DND-41 (cell line): ENCODE data around the gene TCF7.

Experiments
- ATAC-seq: fragments of 200-7000 bp; cut with Tn5 transposase; 3 replicates; pipeline ENCODE4 v1.9.1; 2021; ENCODE audit warnings: low read depth; ENCODE audit not compliant: insufficient read depth
- DNase-seq: peaks from one replicate; pipeline ENCODE4 v3.0.0-alpha.2; 2020
- H2AFZ ChIP-seq: 2 replicates; pipeline ENCODE4 v1.6.0; 2012; ENCODE audit warnings: low read depth, low read length
- H3K27ac ChIP-seq: 2 replicates; pipeline ENCODE4 v1.5.1; 2012; ENCODE audit warnings: low read length, inconsistent platforms
- H3K27me3 ChIP-seq: fragments of 200-600 bp; sonication (generic); 2 replicates; pipeline ENCODE4 v1.6.0; 2012; ENCODE audit warnings: low read length, mild to moderate bottlenecking, inconsistent platforms; ENCODE audit not compliant: insufficient read depth, poor library complexity
- H3K36me3 ChIP-seq: 2 replicates; pipeline ENCODE4 v1.5.1; 2012; ENCODE audit warnings: low read length, inconsistent platforms; ENCODE audit not compliant: insufficient read depth
- H3K4me1 ChIP-seq: 2 replicates; pipeline ENCODE4 v1.5.1; 2012; ENCODE audit warnings: mild to moderate bottlenecking, low read length; ENCODE audit not compliant: insufficient read depth
- H3K4me2 ChIP-seq: 2 replicates; pipeline ENCODE4 v1.6.0; 2012; ENCODE audit warnings: mild to moderate bottlenecking, moderate library complexity, low read length, inconsistent platforms; ENCODE audit not compliant: insufficient read depth
- H3K4me3 ChIP-seq, 2 experiments: fragments of 200-600 bp in 1 of 2; shearing (Covaris generic) in 1 of 2; 2 replicates each; pipeline ENCODE4 v1.5.1; 2012 to 2016; ENCODE audit warnings: inconsistent platforms in 2 of 2, low read length in 2 of 2, mild to moderate bottlenecking in 2 of 2, low read depth in 1 of 2, moderate library complexity in 1 of 2
- H3K79me2 ChIP-seq: 2 replicates; pipeline ENCODE4 v1.6.0; 2012; ENCODE audit warnings: low read length, inconsistent platforms; ENCODE audit not compliant: insufficient read depth
- H3K9ac ChIP-seq: 2 replicates; pipeline ENCODE4 v1.6.0; 2012; ENCODE audit warnings: low read depth, mild to moderate bottlenecking, inconsistent platforms, low read length, moderate library complexity
- H3K9me3 ChIP-seq: 2 replicates; pipeline ENCODE4 v1.5.1; 2012; ENCODE audit warnings: low read length, moderate library complexity, mild to moderate bottlenecking, inconsistent platforms; ENCODE audit not compliant: insufficient read depth, severe bottlenecking
- H4K20me1 ChIP-seq: 2 replicates; pipeline ENCODE4 v1.6.0; 2012; ENCODE audit warnings: low read length; ENCODE audit not compliant: insufficient read depth
- CTCF ChIP-seq: IDR thresholded peaks from 2 replicates; pipeline ENCODE4 v1.5.1; 2012; ENCODE audit warnings: borderline replicate concordance, low read length, moderate library complexity, mild to moderate bottlenecking; ENCODE audit not compliant: poor library complexity, severe bottlenecking; ENCODE audit errors: extremely low read depth
- EZH2 ChIP-seq: IDR thresholded peaks from 3 replicates; pipeline ENCODE4 v1.6.1; 2012; ENCODE audit warnings: borderline replicate concordance, low read depth, mild to moderate bottlenecking, moderate library complexity, low read length, inconsistent platforms; ENCODE audit not compliant: severe bottlenecking

TCF7 gene

DNA sequence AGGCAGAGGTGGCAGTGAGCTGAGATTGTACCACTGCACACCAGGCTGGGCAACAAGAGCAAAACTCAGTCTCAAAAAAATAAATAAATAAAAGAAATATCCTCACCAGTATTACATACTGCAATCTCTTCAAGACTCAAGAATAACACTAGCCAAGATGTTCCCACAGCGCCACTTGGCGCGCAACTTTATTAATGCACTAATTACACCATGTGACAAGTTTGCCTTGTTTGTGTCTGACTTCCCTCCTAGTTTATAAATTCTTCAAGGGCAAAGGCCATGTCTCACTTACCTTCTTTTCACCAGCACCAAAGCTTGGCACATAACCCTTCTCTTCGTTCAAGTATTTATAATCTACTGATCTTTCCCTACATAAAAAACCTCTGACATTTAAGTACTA lies 57.5 kb downstream of the TCF7 start:
- H3K4me3 ChIP-seq, result no peak overlapping the region
- ATAC-seq (no peak), DNase-seq (no peak)
- no peaks in the 10 kb centered on the region for H3K9me3 ChIP-seq
- peaks cover 71% of the 10 kb centered on the region for H3K36me3 ChIP-seq
- no peak overlapping the region for H3K9ac ChIP-seq
- H2AFZ ChIP-seq, result no peak overlapping the region
- TF ChIP-seq EZH2 (no peak), CTCF (peak; percentile 3)
- peaks cover 26% of the 10 kb centered on the region for H3K4me1 ChIP-seq
- peaks cover 94% of the 10 kb centered on the region for H3K79me2 ChIP-seq
- H4K20me1 ChIP-seq, result peaks cover 63% of the 10 kb centered on the region
- H3K27me3 ChIP-seq, result no peaks in the 10 kb centered on the region
- no peak overlapping the region for H3K4me2 ChIP-seq
- no peak overlapping the region for H3K27ac ChIP-seq

DNA sequence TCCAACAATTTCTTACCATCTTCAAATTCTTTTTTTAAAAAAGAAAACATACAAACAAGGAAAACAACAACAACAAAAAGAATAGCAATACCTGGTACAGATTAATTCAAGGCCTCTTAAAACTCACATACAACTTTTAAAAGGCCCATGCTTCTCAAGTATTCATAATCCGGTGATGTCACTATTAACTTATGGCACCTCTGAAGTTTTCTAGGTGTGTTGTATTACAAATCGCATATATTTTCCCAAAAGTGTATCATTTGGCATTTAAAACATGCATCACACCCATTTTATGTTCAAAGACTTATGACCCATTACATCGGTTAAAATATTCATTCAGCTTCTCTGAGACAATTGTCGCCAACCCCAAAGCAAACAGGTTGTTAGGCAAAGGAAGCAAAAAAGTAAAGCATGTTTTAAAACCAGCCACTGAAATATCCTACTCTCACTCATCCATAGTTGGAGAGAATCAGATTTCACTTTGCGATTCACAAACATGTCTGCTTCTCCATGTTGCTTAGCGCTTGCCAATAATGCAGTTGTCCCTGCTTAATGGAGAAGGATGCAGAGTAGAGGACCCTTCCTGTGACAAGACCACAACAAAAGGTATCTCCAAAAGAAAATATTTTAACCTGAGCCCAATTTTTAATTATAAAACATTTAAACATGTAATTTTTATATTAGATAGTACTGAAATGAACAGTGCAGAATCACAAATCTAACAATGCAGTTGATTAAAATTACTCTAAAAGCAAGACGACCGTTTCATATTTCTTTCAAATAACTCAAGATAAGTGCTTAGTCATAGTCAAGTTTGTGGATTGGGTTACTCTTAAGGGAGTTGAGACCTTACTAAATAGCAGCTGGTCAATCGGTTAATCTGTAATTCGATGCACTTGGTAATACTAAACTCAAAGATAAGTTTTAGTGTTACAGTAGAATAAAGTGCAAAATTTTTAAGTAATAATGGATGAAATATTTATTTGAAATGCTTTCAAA lies 60.7 kb downstream of the TCF7 start:
- peaks cover 71% of the 10 kb centered on the region for H3K79me2 ChIP-seq
- DNase-seq, result no peak
- peaks cover 50% of the 10 kb centered on the region for H4K20me1 ChIP-seq
- no peak overlapping the region for H2AFZ ChIP-seq
- TF ChIP-seq CTCF (no peak), EZH2 (no peak)
- peaks cover 35% of the 10 kb centered on the region for H3K4me1 ChIP-seq
- no peaks in the 10 kb centered on the region for H3K27me3 ChIP-seq
- H3K27ac ChIP-seq, result peak overlapping the region; percentile 93
- H3K4me2 ChIP-seq, result peak overlapping the region; percentile 91
- no peak for ATAC-seq
- H3K36me3 ChIP-seq, result peaks cover 42% of the 10 kb centered on the region
- H3K9me3 ChIP-seq, result no peaks in the 10 kb centered on the region
- H3K4me3 ChIP-seq, result peak overlapping the region; percentile 71 to 82
- peak overlapping the region; percentile 95 for H3K9ac ChIP-seq

DNA sequence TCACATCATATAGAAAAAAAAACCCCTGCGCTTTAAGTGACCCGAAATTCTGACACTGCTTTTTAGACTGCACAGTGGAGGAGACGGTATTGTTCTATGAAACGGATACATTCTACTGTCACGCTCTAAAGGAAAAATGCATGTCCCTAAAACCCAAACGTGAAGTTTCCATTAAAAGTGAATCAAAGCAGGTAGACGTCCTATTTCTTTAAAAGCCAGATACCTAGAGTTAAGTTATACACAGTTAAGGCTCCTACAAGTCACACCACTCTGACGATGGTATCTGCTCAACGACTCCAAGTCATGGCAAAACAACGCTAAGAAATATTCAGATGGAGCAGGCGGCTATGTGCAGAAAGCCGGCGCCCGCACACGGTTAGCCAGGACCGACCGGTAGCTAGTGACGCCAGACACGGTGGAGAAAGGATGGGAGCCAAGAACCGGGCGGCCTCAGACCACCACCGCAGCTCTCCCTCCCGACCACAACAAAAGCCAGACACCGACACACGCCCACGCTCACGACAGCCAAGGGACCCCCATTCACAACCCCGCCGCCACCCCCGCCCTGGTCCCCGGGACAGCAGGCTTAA lies 61.5 kb downstream of the TCF7 start:
- H3K4me2 ChIP-seq, result peak overlapping the region; percentile 91
- H3K36me3 ChIP-seq, result peaks cover 33% of the 10 kb centered on the region
- no peak for DNase-seq
- H3K4me1 ChIP-seq, result peaks cover 35% of the 10 kb centered on the region
- H3K79me2 ChIP-seq, result peaks cover 62% of the 10 kb centered on the region
- TF ChIP-seq EZH2 (no peak), CTCF (no peak)
- H3K27ac ChIP-seq, result peak overlapping the region; percentile 93
- no peaks in the 10 kb centered on the region for H3K27me3 ChIP-seq
- H2AFZ ChIP-seq, result peak overlapping the region; percentile 95; the same call in 1 of the 2 replicates
- H4K20me1 ChIP-seq, result peaks cover 43% of the 10 kb centered on the region
- no peaks in the 10 kb centered on the region for H3K9me3 ChIP-seq
- peak; percentile 46 for ATAC-seq
- H3K9ac ChIP-seq, result peak overlapping the region; percentile 95
- peak overlapping the region; percentile 71 to 82 for H3K4me3 ChIP-seq
